ENCODE measurements around the gene FKBP5.

- no peak for TF ChIP-seq CTCF (conservative IDR thresholded peaks at IDR 0.05; ENCODE audit: low read length)
- no peak for TF ChIP-seq EZH2phosphoT487 (IDR thresholded peaks at IDR 0.05; ENCODE audit: borderline replicate concordance, low read depth, low read length)
Measured at GRCh38 chr6:35607517-35608233, 81.0 kb downstream of the FKBP5 start.
